Lower leg skin (tissue), 3 donors: Measurements from ENCODE around the gene CCM2.

Experiments
- CTCF ChIP-seq, 3 donors: fragments of 450-650 bp; IDR thresholded peaks; one replicate each; pipeline ENCODE4 v1.5.1; 2016; ENCODE audit warnings: antibody characterized with exemption in 3 of 3, mild to moderate bottlenecking in 3 of 3, moderate library complexity in 2 of 3
- POLR2A ChIP-seq, 2 donors: fragments of 450-650 bp; IDR thresholded peaks; one replicate each; pipeline ENCODE4 v1.6.1; 2016 to 2017; ENCODE audit warnings: antibody characterized with exemption in 2 of 2, mild to moderate bottlenecking in 1 of 2, moderate library complexity in 1 of 2

GRCh38 chr7:45071528-45071927, 71.5 kb downstream of the CCM2 start:
- TF ChIP-seq CTCF (IDR thresholded peaks at IDR 0.05), result no peak
- TF ChIP-seq POLR2A (IDR thresholded peaks at IDR 0.05), result no peak
